Endothelial cell of umbilical vein (primary cell): ENCODE data around the gene RIOK1. TPM values are rescaled to one million over a fixed set of nuclear protein-coding genes. Genes with fewer than 3 reads are reported as not detected.

ENCODE experiments used
- BruUV-seq: library from RNA; stranded (reverse); fragments of 400-500 nt; replicated peaks from 2 replicates; lab custom pipeline; 2021; lab: Mats Ljungman, UMichigan
- CTCF ChIA-PET: fragments of 300-600, 350-600 bp; sonication (Branson Sonifier 250); formaldehyde crosslinking; loops from one replicate; lab custom pipeline; 2021; ENCODE audit warnings: antibody characterized with exemption, inconsistent platforms; lab: Charles Lee
- POLR2A ChIA-PET: fragments of 300-600, 350-600 bp; sonication (Branson Sonifier 250); formaldehyde crosslinking; loops from one replicate; lab custom pipeline; 2021; ENCODE audit warnings: antibody characterized with exemption, inconsistent platforms; lab: Charles Lee
- DNase-seq: peaks from one replicate; pipeline ENCODE4 v3.0.0-alpha.2; 2011; ENCODE audit warnings: low read depth, low spot score
- FAIRE-seq: peaks from 2 replicates; lab custom pipeline; 2011; peaks lifted over from hg19 to GRCh38; lab: Jason Lieb, UNC
- H2AFZ ChIP-seq: 2 replicates; pipeline ENCODE4 v1.6.0; 2012; ENCODE audit warnings: low read depth, low read length, control low read depth, inconsistent platforms
- H3K27ac ChIP-seq: 2 replicates; pipeline ENCODE4 v1.5.1; 2011; ENCODE audit warnings: low read depth, mild to moderate bottlenecking, control low read depth, low read length, moderate library complexity; ENCODE audit not compliant: insufficient read depth
- H3K27me3 ChIP-seq, 2 experiments: 2 replicates each; pipeline versions ENCODE4 v1.6.0 to v1.6.1; 2011; ENCODE audit warnings: low read length in 2 of 2, mixed read lengths in 1 of 2; ENCODE audit not compliant: control insufficient read depth in 2 of 2, insufficient read depth in 2 of 2
- H3K36me3 ChIP-seq, 2 experiments: 2 replicates in 1 of 2; 3 replicates in 1 of 2; pipeline ENCODE4 v1.5.1; 2011; ENCODE audit warnings: low read length in 2 of 2, mild to moderate bottlenecking in 1 of 2, moderate library complexity in 1 of 2; ENCODE audit not compliant: control insufficient read depth in 2 of 2, insufficient read depth in 2 of 2; ENCODE audit errors: extremely low read depth in 1 of 2
- H3K4me1 ChIP-seq: 3 replicates; pipeline ENCODE4 v1.5.1; 2011; ENCODE audit warnings: mild to moderate bottlenecking, low read length; ENCODE audit not compliant: control insufficient read depth, insufficient read depth; ENCODE audit errors: extremely low read depth
- H3K4me2 ChIP-seq: 2 replicates; pipeline ENCODE4 v1.6.1; 2011; ENCODE audit warnings: low read length, control low read depth, mixed read lengths; ENCODE audit not compliant: insufficient read depth
- H3K4me3 ChIP-seq, 3 experiments: fragments of 200-600 bp in 1 of 3; sonication (generic), shearing (Covaris generic) in 1 of 3; replicated peaks in 1 of 3; 2 replicates each; pipeline ENCODE4 v1.5.1; 2011 to 2016; ENCODE audit warnings: control low read depth in 3 of 3, low read length in 3 of 3, mild to moderate bottlenecking in 2 of 3, inconsistent platforms in 1 of 3, low read depth in 1 of 3, moderate library complexity in 1 of 3; ENCODE audit not compliant: insufficient read depth in 1 of 3
- H3K79me2 ChIP-seq: 2 replicates; pipeline ENCODE4 v1.6.0; 2012; ENCODE audit warnings: low read length, inconsistent platforms; ENCODE audit not compliant: control insufficient read depth, insufficient read depth
- H3K9ac ChIP-seq: replicated peaks from 2 replicates; pipeline ENCODE3; 2011; ENCODE audit warnings: low read length, control low read depth; ENCODE audit not compliant: insufficient read depth; ENCODE audit errors: extremely low read depth
- H3K9me1 ChIP-seq: replicated peaks from 3 replicates; pipeline ENCODE4 v1.6.0; 2011; ENCODE audit warnings: mild to moderate bottlenecking, low read length; ENCODE audit not compliant: control insufficient read depth, insufficient read depth; ENCODE audit errors: extremely low read depth
- H3K9me3 ChIP-seq: replicated peaks from 2 replicates; pipeline ENCODE4 v1.5.1; 2012; ENCODE audit warnings: low read length, inconsistent platforms; ENCODE audit not compliant: control insufficient read depth, insufficient read depth
- H4K20me1 ChIP-seq: replicated peaks from 2 replicates; pipeline ENCODE3; 2011; ENCODE audit warnings: mild to moderate bottlenecking, low read length; ENCODE audit not compliant: control insufficient read depth, insufficient read depth; ENCODE audit errors: extremely low read depth
- EZH2 ChIP-seq: IDR thresholded peaks from 2 replicates; pipeline ENCODE4 v1.6.1; 2012; ENCODE audit warnings: borderline replicate concordance, low read depth, mild to moderate bottlenecking, moderate library complexity, low read length, inconsistent platforms; ENCODE audit not compliant: severe bottlenecking
- JUN ChIP-seq: IDR thresholded peaks from 2 replicates; pipeline ENCODE4 v1.6.1; 2011; ENCODE audit warnings: borderline replicate concordance, low read depth; ENCODE audit not compliant: insufficient read length, insufficient read depth
- MAX ChIP-seq: IDR thresholded peaks from 2 replicates; pipeline ENCODE4 v1.6.1; 2011; ENCODE audit not compliant: insufficient read depth, insufficient read length
- MYC ChIP-seq: IDR thresholded peaks from one replicate; pipeline ENCODE4 v1.6.1; 2011; ENCODE audit warnings: mild to moderate bottlenecking, low read depth, low read length
- POLR2AphosphoS5 ChIP-seq: IDR thresholded peaks from 2 replicates; pipeline ENCODE4 v1.6.1; 2012; ENCODE audit warnings: low read depth, mild to moderate bottlenecking, control low read depth, low read length, moderate library complexity; ENCODE audit not compliant: insufficient read depth
- dilution Hi-C: fragments of 300-500 bp; cut with MboI; formaldehyde crosslinking; loops from one replicate; pipeline ENCODE4 v1.15.0; 2019; ENCODE audit warnings: low sequenced_read_pairs; ENCODE audit not compliant: extremely low pct_ligation_motif_present
- intact Hi-C: fragments of 100-400 bp; cut with micrococcal nuclease; formaldehyde crosslinking; loops from one replicate; pipeline ENCODE4 v1.10.0; 2022
- polyA plus RNA-seq, 4 experiments: library from polyadenylated mRNA; depleted of rRNA in 3 of 4; stranded (reverse) in 3 of 4; unstranded in 1 of 4; fragments of >200 nt; gene quantifications; 2 replicates each; pipeline versions ENCODE4 v1.2.1 to v1.2.3, GENCODE V29; 2011 to 2012; ENCODE audit warnings: missing spikeins in 1 of 4
- total RNA-seq: library from RNA; stranded (reverse); gene quantifications from 2 replicates; pipeline ENCODE4 v1.2.3, GENCODE V29; 2021

The RIOK1 gene
- total and polyA plus RNA-seq, 2 donors (not counting 3 experiments of a cell fraction or from before 2014, with no cell fraction given): 9.2 to 21.4 TPM

- dilution Hi-C loops (no loop called here), intact Hi-C loops (loop anchor here (5.0 kb wide), 1 partner anchor 175 kb away; the partner anchor contains the start of gene SNRNP48)
- H3K79me2 ChIP-seq: no peaks in the 10 kb centered on the region
- no peak overlapping the region for H2AFZ ChIP-seq
- peaks cover 13 to 23% of the 10 kb centered on the region in 2 experiments for H3K36me3 ChIP-seq
- BruUV-seq: no TSS peak
- H3K9me3 ChIP-seq: no peaks in the 10 kb centered on the region
- FAIRE-seq (no peak), DNase-seq (no peak)
- ChIA-PET CTCF (interaction anchor here (0.8 to 1.6 kb wide), 3 partner anchors 9 to 18 kb away, joined by 4 to 5 read pairs (median 4); no protein-coding TSS in a partner anchor), POLR2A (no interaction called here)
- H3K4me3 ChIP-seq: no peak overlapping the region
- no peak overlapping the region for H3K4me2 ChIP-seq
- TF ChIP-seq EZH2 (no peak), JUN (no peak), MAX (no peak), MYC (no peak)
- no peaks in the 10 kb centered on the region for H3K9me1 ChIP-seq
- no peaks in the 10 kb centered on the region for H3K4me1 ChIP-seq
- no peaks in the 10 kb centered on the region for H3K27me3 ChIP-seq
- H4K20me1 ChIP-seq: no peaks in the 10 kb centered on the region
- H3K9ac ChIP-seq: no peak overlapping the region
- H3K27ac ChIP-seq: no peak overlapping the region
These were observed 28.1 kb downstream of the RIOK1 start for GRCh38 chr6:7417684-7418083.

DNA sequence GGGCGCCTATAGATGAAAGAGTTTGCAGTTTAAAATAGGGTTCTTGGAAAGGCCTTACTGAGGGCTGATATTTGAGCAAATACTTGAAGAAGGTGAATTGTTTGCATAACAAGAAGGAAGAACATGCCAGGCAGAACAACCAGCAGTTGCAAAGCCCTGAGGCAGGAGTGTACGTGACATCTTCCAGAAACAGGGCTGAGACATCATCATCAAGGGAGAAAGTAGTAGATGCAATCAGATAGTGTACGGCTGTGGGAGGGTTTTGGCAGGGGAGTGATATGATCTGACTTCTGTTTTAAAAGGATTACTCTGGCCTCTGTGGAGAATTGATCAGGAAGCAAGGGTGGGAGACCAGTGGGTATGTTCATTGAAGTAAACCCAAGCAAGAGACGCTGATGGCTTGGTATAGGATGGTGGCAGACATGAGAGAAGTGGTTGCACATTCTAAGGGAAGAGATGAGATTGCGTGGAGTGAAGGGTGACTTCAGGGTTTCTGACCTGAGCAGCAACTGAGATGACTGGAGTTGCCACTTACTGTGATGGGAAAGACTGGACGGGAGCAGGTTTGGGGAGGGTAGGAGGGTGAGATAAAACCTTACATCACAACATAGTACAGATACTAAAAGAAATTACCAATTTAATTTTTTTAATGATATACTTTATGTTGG lies 28.8 kb downstream of the RIOK1 start:
- ChIA-PET CTCF (interaction anchor here (1.2 kb wide), 1 partner anchor 9 kb away, joined by 4 read pairs; no protein-coding TSS in a partner anchor), POLR2A (no interaction called here)
- intact Hi-C loops (loop anchor here (5.0 kb wide), 1 partner anchor 174 kb away; the partner anchor contains the start of gene SNRNP48), dilution Hi-C loops (no loop called here)
- Histone ChIP-seq H3K9me3 (no peaks in the 10 kb centered on the region), H4K20me1 (no peaks in the 10 kb centered on the region), H3K4me3 (no peak overlapping the region), H3K27me3 (no peaks in the 10 kb centered on the region), H3K9me1 (no peaks in the 10 kb centered on the region), H3K36me3 (peaks cover 13 to 23% of the 10 kb centered on the region in 2 experiments), H3K27ac (no peak overlapping the region), H3K4me1 (no peaks in the 10 kb centered on the region), H3K79me2 (no peaks in the 10 kb centered on the region), H2AFZ (no peak overlapping the region), H3K4me2 (no peak overlapping the region), H3K9ac (no peak overlapping the region)
- TF ChIP-seq JUN (no peak), EZH2 (no peak), MAX (no peak), MYC (no peak), POLR2AphosphoS5 (no peak)
- no peak for DNase-seq
- BruUV-seq: no TSS peak
- no peak for FAIRE-seq
